ENCODE data around the gene RGS12. TPM values are rescaled to one million over a fixed set of nuclear protein-coding genes. Genes with fewer than 3 reads are reported as not detected.

Gene RGS12
- polyA plus RNA-seq, 2 of the 4 experiments (the other 2 are of a cell fraction) = 7.4 to 8.9 TPM

GRCh38 chr4:3338976-3339531 lies 46.2 kb downstream of the RGS12 start:
- Histone ChIP-seq H3K4me2 (no peak overlapping the region), H3K27ac (0 out of 6 replicates have a peak overlapping the region, but pooled peaks of 1 of the 2 experiments have one; percentile 7), H3K9me3 (no peaks in the 10 kb centered on the region), H3K4me3 (no peak overlapping the region), H3K4me1 (peaks cover 28% of the 10 kb centered on the region)
- 89% methylated on average over 8 of the region's 10 CpGs for WGBS (ENCODE audit: missing lambda C conversion rate)
- FAIRE-seq (no peak), ATAC-seq (no peak), DNase-seq (ENCODE audit: low read depth in 1 of 2, low spot score in 1 of 2) (no peak)
- ChIA-PET POLR2A (no interaction called here), CTCF (interaction anchor here (1.4 kb wide), 1 partner anchor 104 kb away, joined by 4 read pairs; no protein-coding TSS in a partner anchor)
- TF ChIP-seq ELK1 (IDR thresholded peaks at IDR 0.05; ENCODE audit: low read depth, low read length) (no peak), TFCP2L1 (CRISPR knock-in tag; IDR thresholded peaks at IDR 0.05) (no peak), CHD2 (IDR thresholded peaks at IDR 0.05; ENCODE audit: low read length, partially characterized antibody) (no peak), POLR2A (IDR thresholded peaks at IDR 0.05; ENCODE audit: low read length) (no peak), HOXB13 (CRISPR knock-in tag; IDR thresholded peaks at IDR 0.05; ENCODE audit: low read depth) (no peak), ZFP36 (IDR thresholded peaks at IDR 0.05; ENCODE audit: borderline replicate concordance, partially characterized antibody) (no peak), HEYL (CRISPR knock-in tag; IDR thresholded peaks at IDR 0.05) (no peak), HOXA7 (CRISPR knock-in tag; IDR thresholded peaks at IDR 0.05) (no peak), EHF (CRISPR knock-in tag; IDR thresholded peaks at IDR 0.05) (no peak), RNF2 (IDR thresholded peaks at IDR 0.05; ENCODE audit: borderline replicate concordance, low read depth) (no peak), RARB (CRISPR knock-in tag; IDR thresholded peaks at IDR 0.05) (no peak), TP53 (CRISPR knock-in tag; IDR thresholded peaks at IDR 0.05) (no peak), CBX2 (IDR thresholded peaks at IDR 0.05; ENCODE audit: borderline replicate concordance, low read depth) (no peak), NPAS2 (CRISPR knock-in tag; IDR thresholded peaks at IDR 0.05; ENCODE audit: borderline replicate concordance) (no peak), JUN (IDR thresholded peaks at IDR 0.05) (no peak)
- TF ChIP-seq, protein P1, sequence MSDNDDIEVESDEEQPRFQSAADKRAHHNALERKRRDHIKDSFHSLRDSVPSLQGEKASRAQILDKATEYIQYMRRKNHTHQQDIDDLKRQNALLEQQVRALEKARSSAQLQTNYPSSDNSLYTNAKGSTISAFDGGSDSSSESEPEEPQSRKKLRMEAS (IDR thresholded peaks at IDR 0.05) = no peak
- TF ChIP-seq, protein P2, sequence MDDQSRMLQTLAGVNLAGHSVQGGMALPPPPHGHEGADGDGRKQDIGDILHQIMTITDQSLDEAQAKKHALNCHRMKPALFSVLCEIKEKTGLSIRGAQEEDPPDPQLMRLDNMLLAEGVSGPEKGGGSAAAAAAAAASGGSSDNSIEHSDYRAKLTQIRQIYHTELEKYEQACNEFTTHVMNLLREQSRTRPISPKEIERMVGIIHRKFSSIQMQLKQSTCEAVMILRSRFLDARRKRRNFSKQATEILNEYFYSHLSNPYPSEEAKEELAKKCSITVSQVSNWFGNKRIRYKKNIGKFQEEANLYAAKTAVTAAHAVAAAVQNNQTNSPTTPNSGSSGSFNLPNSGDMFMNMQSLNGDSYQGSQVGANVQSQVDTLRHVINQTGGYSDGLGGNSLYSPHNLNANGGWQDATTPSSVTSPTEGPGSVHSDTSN (IDR thresholded peaks at IDR 0.05) = no peak
- TF ChIP-seq, protein P3, sequence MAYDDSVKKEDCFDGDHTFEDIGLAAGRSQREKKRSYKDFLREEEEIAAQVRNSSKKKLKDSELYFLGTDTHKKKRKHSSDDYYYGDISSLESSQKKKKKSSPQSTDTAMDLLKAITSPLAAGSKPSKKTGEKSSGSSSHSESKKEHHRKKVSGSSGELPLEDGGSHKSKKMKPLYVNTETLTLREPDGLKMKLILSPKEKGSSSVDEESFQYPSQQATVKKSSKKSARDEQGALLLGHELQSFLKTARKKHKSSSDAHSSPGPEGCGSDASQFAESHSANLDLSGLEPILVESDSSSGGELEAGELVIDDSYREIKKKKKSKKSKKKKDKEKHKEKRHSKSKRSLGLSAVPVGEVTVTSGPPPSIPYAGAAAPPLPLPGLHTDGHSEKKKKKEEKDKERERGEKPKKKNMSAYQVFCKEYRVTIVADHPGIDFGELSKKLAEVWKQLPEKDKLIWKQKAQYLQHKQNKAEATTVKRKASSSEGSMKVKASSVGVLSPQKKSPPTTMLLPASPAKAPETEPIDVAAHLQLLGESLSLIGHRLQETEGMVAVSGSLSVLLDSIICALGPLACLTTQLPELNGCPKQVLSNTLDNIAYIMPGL (CRISPR knock-in tag; IDR thresholded peaks at IDR 0.05; ENCODE audit: borderline replicate concordance) = no peak
- TF ChIP-seq, protein P4, sequence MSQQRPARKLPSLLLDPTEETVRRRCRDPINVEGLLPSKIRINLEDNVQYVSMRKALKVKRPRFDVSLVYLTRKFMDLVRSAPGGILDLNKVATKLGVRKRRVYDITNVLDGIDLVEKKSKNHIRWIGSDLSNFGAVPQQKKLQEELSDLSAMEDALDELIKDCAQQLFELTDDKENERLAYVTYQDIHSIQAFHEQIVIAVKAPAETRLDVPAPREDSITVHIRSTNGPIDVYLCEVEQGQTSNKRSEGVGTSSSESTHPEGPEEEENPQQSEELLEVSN (IDR thresholded peaks at IDR 0.05; ENCODE audit: borderline replicate concordance, low read depth) = no peak

- TF ChIP-seq PHF8 (IDR thresholded peaks at IDR 0.05; ENCODE audit: borderline replicate concordance, low read depth) (no peak), RAD21 (conservative IDR thresholded peaks at IDR 0.05 in 1 of 2, IDR thresholded peaks at IDR 0.05 in 1 of 2) (no peak)
- ATAC-seq (no peak), FAIRE-seq (no peak), DNase-seq (ENCODE audit: low read depth in 1 of 2, low spot score in 1 of 2) (no peak)
- Histone ChIP-seq H3K4me1 (peaks cover 28% of the 10 kb centered on the region), H3K9me3 (no peaks in the 10 kb centered on the region), H3K4me3 (no peak overlapping the region), H3K27ac (peak overlapping the region in 1 of 2 experiments; percentile 7; a peak in 1 of 6 replicates), H3K4me2 (no peak overlapping the region)
- WGBS (ENCODE audit: missing lambda C conversion rate) = 93% methylated on average over 3 of the region's 3 CpGs
- POLR2A ChIA-PET = no interaction called here
- CTCF ChIA-PET = interaction anchor here (1.4 kb wide), 1 partner anchor 104 kb away, joined by 4 read pairs; no protein-coding TSS in a partner anchor
These were observed 46.8 kb downstream of the RGS12 start for GRCh38 chr4:3339577-3339976.

Data from A549 (cell line).